Activated CD8-positive, alpha-beta memory T cell treated with anti-CD3 and anti-CD28 coated beads, Interleukin-2, amount 10 ng/mL, durations not matched to agents 7 days and 5 days (primary cell): ENCODE results near the gene LYZL4. TPM values are rescaled to one million over a fixed set of nuclear protein-coding genes. Genes with fewer than 3 reads are reported as not detected.

Experiments
- ATAC-seq: fragments of 150-1000 bp; cut with Tn5 transposase; one replicate; pipeline ENCODE4 v1.10.0; 2021; ENCODE audit warnings: moderate library complexity
- CTCF ChIA-PET: fragments of 350-600 bp; sonication (Branson Sonifier 250); formaldehyde crosslinking; loops from one replicate; lab custom pipeline; 2021; ENCODE audit warnings: antibody characterized with exemption; lab: Charles Lee
- DNase-seq: peaks from one replicate; pipeline ENCODE4 v3.0.0-alpha.2; 2020
- H3K27ac Mint-ChIP-seq: one replicate; pipeline ENCODE4 v1.8.0; 2021; ENCODE audit warnings: mild to moderate bottlenecking, mixed read lengths
- H3K27me3 Mint-ChIP-seq: one replicate; pipeline ENCODE4 v1.8.0; 2021; ENCODE audit warnings: mixed read lengths
- H3K36me3 Mint-ChIP-seq: one replicate; pipeline ENCODE4 v1.8.0; 2021; ENCODE audit warnings: mild to moderate bottlenecking, mixed read lengths
- H3K4me1 Mint-ChIP-seq: one replicate; pipeline ENCODE4 v1.8.0; 2021; ENCODE audit warnings: mixed read lengths
- H3K4me3 Mint-ChIP-seq: one replicate; pipeline ENCODE4 v1.8.0; 2021; ENCODE audit warnings: mild to moderate bottlenecking, moderate library complexity, mixed read lengths
- H3K9me3 Mint-ChIP-seq: one replicate; pipeline ENCODE4 v1.8.0; 2022; ENCODE audit warnings: low read depth, mixed read lengths
- total RNA-seq, 2 experiments: library from RNA; stranded (reverse); gene quantifications; one replicate each; pipeline ENCODE4 v1.2.3, GENCODE V29; 2021

Gene LYZL4
- total RNA-seq, 2 experiments from 2014 or later: not detected

DNA sequence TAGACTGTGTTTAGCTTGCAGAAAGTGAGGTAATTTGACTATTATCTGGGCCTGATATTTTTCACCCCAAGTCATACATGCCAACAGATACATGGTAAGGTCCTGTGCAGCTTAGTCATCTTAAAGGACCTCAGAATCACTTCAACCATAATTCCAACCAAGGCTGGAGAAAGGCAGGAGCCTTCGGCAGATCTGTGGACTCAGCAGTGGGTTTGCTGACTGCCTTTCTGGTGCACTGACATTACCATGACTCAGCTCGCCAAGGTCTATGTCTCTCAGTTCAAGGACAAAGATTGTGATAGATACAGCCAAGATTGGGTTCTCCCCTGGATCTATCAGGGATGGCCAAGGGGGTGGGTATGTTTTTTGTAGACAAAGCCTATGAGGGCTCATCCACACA is 32.7 kb downstream of the LYZL4 start:
- no peak for ATAC-seq
- peaks cover 9% of the 10 kb centered on the region for H3K27me3 Mint-ChIP-seq

DNA sequence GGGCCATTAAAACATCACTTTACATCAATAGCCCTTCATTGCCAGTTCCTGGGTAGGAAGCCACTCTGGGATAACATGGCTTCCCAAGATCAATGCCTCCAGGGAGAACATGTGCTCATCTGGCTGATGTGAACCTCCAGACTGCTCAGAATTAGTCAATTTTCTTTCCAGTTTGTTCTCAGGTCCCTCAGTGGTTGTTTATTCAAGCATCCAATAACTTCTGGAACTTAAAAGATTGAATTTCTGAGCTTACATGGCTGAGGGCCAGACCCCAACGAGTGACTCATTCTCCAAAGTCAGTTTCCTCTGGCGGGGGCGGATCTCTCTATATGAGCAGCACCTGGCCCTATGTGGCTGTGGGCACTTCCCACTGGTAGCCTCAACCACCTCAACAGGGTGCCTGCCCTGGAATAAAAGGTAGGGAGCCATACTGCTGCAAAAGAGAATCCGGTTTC is 34.0 kb downstream of the LYZL4 start:
- ATAC-seq (peak; percentile 20), DNase-seq (peak; percentile 58)
- Mint-ChIP-seq H3K36me3 (no peaks in the 10 kb centered on the region), H3K27me3 (peaks cover 12% of the 10 kb centered on the region), H3K4me3 (no peak overlapping the region), H3K9me3 (no peaks in the 10 kb centered on the region), H3K4me1 (peaks cover 2% of the 10 kb centered on the region), H3K27ac (no peak overlapping the region)
- CTCF ChIA-PET: interaction anchor here (1.1 kb wide), 1 partner anchor 12 kb away, joined by 3 read pairs; no protein-coding TSS in a partner anchor

More for the DNA sequence above, 32.7 kb downstream of the LYZL4 start:
- Mint-ChIP-seq H3K27ac (no peak overlapping the region), H3K4me1 (peaks cover 2% of the 10 kb centered on the region), H3K36me3 (no peaks in the 10 kb centered on the region), H3K9me3 (no peaks in the 10 kb centered on the region), H3K4me3 (no peak overlapping the region)
- CTCF ChIA-PET: no interaction called here
- DNase-seq: no peak

DNA sequence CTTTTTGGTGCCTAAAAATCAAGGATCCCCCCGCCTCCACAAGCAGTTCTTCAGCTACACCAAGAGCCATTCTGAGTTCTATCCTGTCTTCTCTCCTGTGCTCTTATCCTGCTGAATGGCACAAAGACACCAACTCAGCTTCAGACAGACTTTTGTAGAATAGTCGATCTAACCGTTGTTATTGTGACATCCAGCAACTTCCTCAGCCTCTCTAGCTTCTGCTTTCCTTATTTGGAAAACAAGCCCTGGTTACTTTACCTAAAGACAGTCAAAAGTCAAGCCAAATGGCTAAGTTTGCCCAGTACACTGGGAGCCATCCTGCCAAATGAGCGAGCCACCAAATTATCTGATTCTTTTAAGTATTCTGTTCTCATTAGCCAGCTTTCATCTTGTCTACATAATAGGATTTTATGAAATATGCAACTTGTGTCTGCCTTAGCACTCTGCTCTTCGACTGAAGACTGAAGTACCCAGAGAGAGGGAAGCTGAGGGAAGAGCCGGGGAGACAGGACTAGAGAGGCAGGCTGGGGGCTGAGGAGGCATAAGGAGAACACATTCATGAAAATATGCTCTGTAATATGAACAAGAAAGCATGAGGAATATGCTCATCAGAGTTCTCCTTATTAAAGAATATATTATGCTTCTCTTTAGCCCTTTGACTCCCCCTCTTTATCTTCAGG is 35.1 kb downstream of the LYZL4 start:
- no peak overlapping the region for H3K27ac Mint-ChIP-seq
- no peaks in the 10 kb centered on the region for H3K36me3 Mint-ChIP-seq
- peaks cover 2% of the 10 kb centered on the region for H3K4me1 Mint-ChIP-seq
- H3K27me3 Mint-ChIP-seq: peaks cover 10% of the 10 kb centered on the region
- CTCF ChIA-PET: no interaction called here
- no peaks in the 10 kb centered on the region for H3K9me3 Mint-ChIP-seq
- DNase-seq (no peak), ATAC-seq (no peak)
- no peak overlapping the region for H3K4me3 Mint-ChIP-seq

DNA sequence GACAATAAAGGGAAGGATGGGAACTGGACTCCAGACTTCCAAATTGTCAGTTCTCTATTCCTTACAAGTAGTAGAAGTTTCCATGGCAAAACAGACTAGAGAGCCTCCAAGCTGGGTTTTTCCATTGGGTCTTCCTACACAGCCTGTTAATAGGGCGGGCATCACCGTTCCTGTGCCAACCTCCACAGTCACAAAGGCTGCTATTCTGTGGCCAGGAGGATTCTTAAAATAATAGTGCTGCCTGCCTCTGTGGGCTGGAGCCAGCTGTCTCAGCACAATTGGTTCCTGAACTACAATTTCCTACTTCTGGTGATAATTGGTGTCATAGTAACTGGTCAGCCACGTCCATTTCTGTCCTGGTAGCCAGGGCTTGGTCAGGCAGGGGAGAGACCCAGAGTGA is 38.6 kb downstream of the LYZL4 start:
- ATAC-seq (no peak), DNase-seq (no peak)
- H3K36me3 Mint-ChIP-seq: no peaks in the 10 kb centered on the region
- H3K27ac Mint-ChIP-seq: no peak overlapping the region
- peaks cover 2% of the 10 kb centered on the region for H3K4me1 Mint-ChIP-seq
- CTCF ChIA-PET: no interaction called here
- peaks cover 10% of the 10 kb centered on the region for H3K27me3 Mint-ChIP-seq
- H3K4me3 Mint-ChIP-seq: no peak overlapping the region
- H3K9me3 Mint-ChIP-seq: no peaks in the 10 kb centered on the region

- H3K36me3 Mint-ChIP-seq: no peaks in the 10 kb centered on the region
- DNase-seq (no peak), ATAC-seq (no peak)
- no peak overlapping the region for H3K27ac Mint-ChIP-seq
- CTCF ChIA-PET: no interaction called here
- no peak overlapping the region for H3K4me3 Mint-ChIP-seq
- H3K4me1 Mint-ChIP-seq: no peaks in the 10 kb centered on the region
- H3K9me3 Mint-ChIP-seq: peaks cover 3% of the 10 kb centered on the region
- H3K27me3 Mint-ChIP-seq: peaks cover 9% of the 10 kb centered on the region
Observed at GRCh38 chr3:42369832-42370231, 40.6 kb downstream of the LYZL4 start.

DNA sequence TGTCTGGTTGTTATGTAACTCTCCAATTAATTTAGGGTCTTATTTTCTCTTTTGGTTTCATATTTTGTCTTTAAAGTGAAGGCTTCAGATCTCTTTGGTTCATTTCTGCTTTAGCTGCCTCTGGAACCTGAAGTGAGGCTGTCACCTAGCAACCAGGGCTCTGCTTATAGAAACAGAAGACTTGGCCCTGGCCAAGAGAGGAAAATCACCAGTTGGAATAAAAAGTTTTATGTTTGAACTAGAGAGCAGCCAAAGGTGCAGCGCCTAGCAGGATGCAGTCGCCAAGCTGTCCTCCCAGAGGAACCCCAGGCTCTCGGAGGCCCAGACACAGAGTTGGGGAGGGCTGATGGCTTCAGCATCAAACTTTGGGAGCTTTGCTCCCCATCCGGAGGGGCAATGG is 41.1 kb downstream of the LYZL4 start:
- H3K27me3 Mint-ChIP-seq: peaks cover 8% of the 10 kb centered on the region
- DNase-seq: no peak
- H3K4me1 Mint-ChIP-seq: no peaks in the 10 kb centered on the region
- ATAC-seq: no peak
- no peak overlapping the region for H3K4me3 Mint-ChIP-seq
- peaks cover 3% of the 10 kb centered on the region for H3K9me3 Mint-ChIP-seq
- H3K27ac Mint-ChIP-seq: no peak overlapping the region
- CTCF ChIA-PET: no interaction called here
- no peaks in the 10 kb centered on the region for H3K36me3 Mint-ChIP-seq

- Mint-ChIP-seq H3K36me3 (no peaks in the 10 kb centered on the region), H3K4me1 (no peaks in the 10 kb centered on the region), H3K27me3 (peaks cover 6% of the 10 kb centered on the region), H3K27ac (no peak overlapping the region), H3K9me3 (peaks cover 3% of the 10 kb centered on the region), H3K4me3 (no peak overlapping the region)
- DNase-seq (no peak), ATAC-seq (no peak)
- CTCF ChIA-PET: no interaction called here
Observed at GRCh38 chr3:42368861-42369260, 41.5 kb downstream of the LYZL4 start.

GRCh38 chr3:42367903-42368302 is 42.5 kb downstream of the LYZL4 start:
- ATAC-seq (no peak), DNase-seq (no peak)
- Mint-ChIP-seq H3K4me3 (no peak overlapping the region), H3K27ac (no peak overlapping the region), H3K36me3 (no peaks in the 10 kb centered on the region), H3K4me1 (no peaks in the 10 kb centered on the region), H3K27me3 (peaks cover 6% of the 10 kb centered on the region), H3K9me3 (peaks cover 3% of the 10 kb centered on the region)
- CTCF ChIA-PET: no interaction called here

DNA sequence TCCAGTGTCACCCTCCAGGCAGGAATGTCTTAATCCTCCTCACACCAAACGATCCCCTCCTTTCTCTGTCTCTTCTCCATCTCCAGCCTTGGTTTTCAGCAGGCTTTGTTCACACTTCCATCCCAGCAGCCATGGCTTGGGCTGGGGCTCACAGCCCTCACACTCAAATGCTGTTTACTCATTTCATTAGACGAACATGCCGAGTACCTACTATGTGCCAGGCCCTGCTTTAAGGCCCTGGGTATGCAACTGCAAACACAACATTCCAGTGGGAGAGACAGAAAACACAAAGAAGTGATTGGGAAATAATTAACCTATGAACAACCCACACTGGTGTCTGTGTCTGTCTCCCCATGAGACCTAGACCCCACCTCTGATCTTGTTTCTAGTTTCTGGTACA is 43.9 kb downstream of the LYZL4 start:
- Mint-ChIP-seq H3K9me3 (peaks cover 3% of the 10 kb centered on the region), H3K27me3 (peaks cover 8% of the 10 kb centered on the region), H3K36me3 (no peaks in the 10 kb centered on the region), H3K27ac (no peak overlapping the region), H3K4me1 (no peaks in the 10 kb centered on the region), H3K4me3 (no peak overlapping the region)
- ATAC-seq: no peak
- no peak for DNase-seq
- CTCF ChIA-PET: no interaction called here

GRCh38 chr3:42357335-42357734 is 53.1 kb downstream of the LYZL4 start:
- Mint-ChIP-seq H3K4me1 (no peaks in the 10 kb centered on the region), H3K4me3 (no peak overlapping the region), H3K27me3 (peaks cover 13% of the 10 kb centered on the region), H3K27ac (no peak overlapping the region), H3K36me3 (no peaks in the 10 kb centered on the region), H3K9me3 (no peaks in the 10 kb centered on the region)
- ATAC-seq (no peak), DNase-seq (no peak)
- CTCF ChIA-PET: no interaction called here

- no peak for ATAC-seq
- Mint-ChIP-seq H3K27me3 (peaks cover 6% of the 10 kb centered on the region), H3K9me3 (no peaks in the 10 kb centered on the region), H3K36me3 (no peaks in the 10 kb centered on the region), H3K4me3 (no peak overlapping the region), H3K27ac (no peak overlapping the region), H3K4me1 (no peaks in the 10 kb centered on the region)
- CTCF ChIA-PET: no interaction called here
- DNase-seq: no peak
Observed at GRCh38 chr3:42355612-42356011, 54.8 kb downstream of the LYZL4 start.

GRCh38 chr3:42353631-42354030 is 56.8 kb downstream of the LYZL4 start:
- Mint-ChIP-seq H3K4me1 (no peaks in the 10 kb centered on the region), H3K9me3 (no peaks in the 10 kb centered on the region), H3K27ac (no peak overlapping the region), H3K4me3 (no peak overlapping the region), H3K27me3 (peaks cover 6% of the 10 kb centered on the region), H3K36me3 (no peaks in the 10 kb centered on the region)
- DNase-seq (no peak), ATAC-seq (no peak)
- CTCF ChIA-PET: no interaction called here

DNA sequence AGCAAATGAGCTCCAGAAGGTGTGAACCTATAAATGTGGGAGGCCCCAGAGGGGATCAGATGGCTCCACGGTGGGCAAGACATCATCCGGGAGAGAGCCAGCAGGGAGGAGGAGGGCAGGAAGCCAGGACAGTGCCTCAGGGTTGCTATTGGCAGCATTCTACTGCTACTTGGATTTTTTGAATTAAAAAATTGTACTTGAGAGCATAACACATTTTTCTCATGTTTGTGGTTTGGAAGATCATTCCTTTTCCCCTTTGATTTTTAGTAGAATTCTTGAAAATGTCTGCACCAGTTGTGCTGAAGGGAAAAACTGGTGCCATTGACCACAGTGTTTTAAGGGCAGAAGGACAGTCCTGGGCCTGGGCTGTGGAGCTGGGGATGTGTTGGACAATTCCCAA is 59.2 kb downstream of the LYZL4 start:
- peaks cover 3% of the 10 kb centered on the region for H3K27me3 Mint-ChIP-seq
- no peak for ATAC-seq
- peaks cover under 1% of the 10 kb centered on the region for H3K4me1 Mint-ChIP-seq
- no peak overlapping the region for H3K4me3 Mint-ChIP-seq
- no peaks in the 10 kb centered on the region for H3K9me3 Mint-ChIP-seq
- CTCF ChIA-PET: no interaction called here
- H3K36me3 Mint-ChIP-seq: no peaks in the 10 kb centered on the region
- no peak overlapping the region for H3K27ac Mint-ChIP-seq
- no peak for DNase-seq

GRCh38 chr3:42349765-42350594 is 60.4 kb downstream of the LYZL4 start:
- H3K4me3 Mint-ChIP-seq: no peak overlapping the region
- H3K9me3 Mint-ChIP-seq: no peaks in the 10 kb centered on the region
- DNase-seq: no peak
- CTCF ChIA-PET: no interaction called here
- H3K4me1 Mint-ChIP-seq: peaks cover 8% of the 10 kb centered on the region
- no peaks in the 10 kb centered on the region for H3K27me3 Mint-ChIP-seq
- no peak overlapping the region for H3K27ac Mint-ChIP-seq
- no peak for ATAC-seq
- H3K36me3 Mint-ChIP-seq: no peaks in the 10 kb centered on the region
